Ovary (tissue), 9 donors: Measurements from ENCODE around the gene ASCL2. TPM values are rescaled to one million over a fixed set of nuclear protein-coding genes. Genes with fewer than 3 reads are reported as not detected.
A peak's percentile ranks its signal among the peaks of the same experiment; 100 is the strongest.

Source experiments
- DNase-seq, 5 donors: peaks; one replicate each; pipeline ENCODE4 v3.0.0-alpha.2; 2019 to 2020
- H3K27ac ChIP-seq, 2 donors: fragments of 200-600 bp; one replicate each; pipeline versions ENCODE4 v1.5.1 to v1.8.0; 2019 to 2022
- H3K27me3 ChIP-seq: fragments of 200-600 bp; one replicate; pipeline ENCODE4 v1.8.0; 2022
- H3K36me3 ChIP-seq: fragments of 200-600 bp; sonication (generic); one replicate; pipeline ENCODE4 v1.5.1; 2019
- H3K4me1 ChIP-seq: one replicate; pipeline ENCODE4 v1.8.1; 2013; ENCODE audit warnings: mild to moderate bottlenecking, moderate library complexity; ENCODE audit not compliant: insufficient read depth
- H3K4me3 ChIP-seq: fragments of 200-600 bp; sonication (generic); one replicate; pipeline ENCODE4 v1.5.1; 2017
- H3K9me3 ChIP-seq, 2 donors: fragments of 200-600 bp in 1 of 2; sonication (generic) in 1 of 2; one replicate each; pipeline versions ENCODE4 v1.5.1 to v1.8.1; 2013 to 2019; ENCODE audit warnings: mild to moderate bottlenecking in 1 of 2, moderate library complexity in 1 of 2
- CTCF ChIP-seq, 3 donors: fragments of 450-650 bp in 2 of 3; fragments of 200-600 bp in 1 of 3; IDR thresholded peaks; one replicate each; pipeline versions ENCODE4 v1.5.1 to v1.8.0; 2016 to 2022; ENCODE audit warnings: antibody characterized with exemption in 3 of 3, mild to moderate bottlenecking in 1 of 3
- EP300 ChIP-seq: sonication (generic); formaldehyde crosslinking; IDR thresholded peaks from one replicate; pipeline ENCODE4 v1.6.1; 2017; ENCODE audit warnings: antibody characterized with exemption
- POLR2A ChIP-seq: fragments of 450-650 bp; IDR thresholded peaks from one replicate; pipeline ENCODE4 v1.6.1; 2017; ENCODE audit warnings: antibody characterized with exemption, mild to moderate bottlenecking, moderate library complexity
- WGBS, 3 donors: extraction: QIAGEN DNeasy Blood & Tissue Kit in 1 of 3; methylation state at CpG; one replicate each; pipeline versions ENCODE4 v1.1.5 to v1.1.7; 2013 to 2017; 5-methylcytosine and 5-hydroxymethylcytosine counted together
- intact Hi-C, 4 donors: fragments of 100-400 bp; cut with DNase I; formaldehyde crosslinking; loops; one replicate each; pipeline versions ENCODE4 v1.11.0 to v1.15.1; 2022 to 2023
- polyA plus RNA-seq, 2 donors: library from polyadenylated mRNA; stranded (reverse); fragments of 200-250 nt in 1 of 2; fragments of 350-450 nt in 1 of 2; fragmentation: Illumina TruSeq in 1 of 2; extraction: RNeasy Lipid Tissue Mini Kit (QIAGEN cat#74804) in 1 of 2; gene quantifications; one replicate each; pipeline ENCODE4 v1.2.3, GENCODE V29; 2013 to 2014
- total RNA-seq, 7 donors: library from RNA; depleted of rRNA in 2 of 7; stranded (reverse); fragments of >200 nt in 2 of 7; fragmentation: NEBNext Ultra II Directional in 3 of 7; extraction: Animal tissue kit (Norgen Biotek cat#: 25700) in 3 of 7; gene quantifications; one replicate each; pipeline versions ENCODE4 v1.1.0 to v1.2.4, GENCODE V29; 2016 to 2023
- donor health status: DM: no; HTN: no; CAD: no; lungs with moderate emphysema.
- donor health status: DM: no; HTN: no; CAD: no.
- donor health status: Bipolar disorder and iron deficiency.
- donor health status: DM: yes; HTN: yes; CAD: no.
- donor health status: DM: no; HTN: no; CAD: no.
- donor health status: DM: yes; HTN: yes; CAD: no.

The ASCL2 gene
- total and polyA plus RNA-seq, 9 donors: 0.10 to 1.3 (median 0.24) TPM

GRCh38 chr11:2273311-2273710 is 2.9 kb upstream of the ASCL2 start:
- DNase-seq: peak in 1 of 5 donors; percentile 4
- H3K27me3 ChIP-seq: peaks cover 4% of the 10 kb centered on the region
- intact Hi-C loops: no loop called here
- peaks cover 11% of the 10 kb centered on the region for H3K4me1 ChIP-seq
- no peak overlapping the region for H3K27ac ChIP-seq
- H3K36me3 ChIP-seq: no peaks in the 10 kb centered on the region
- WGBS, 3 donors: 87 to 90% (median 89%) methylated on average over 15 of the region's 15 CpGs
- no peak for TF ChIP-seq EP300
- no peaks in the 10 kb centered on the region for H3K9me3 ChIP-seq
- H3K4me3 ChIP-seq: no peak overlapping the region

- Histone ChIP-seq H3K36me3 (no peaks in the 10 kb centered on the region), H3K27ac (no peak overlapping the region), H3K4me3 (no peak overlapping the region), H3K27me3 (peaks cover 4% of the 10 kb centered on the region), H3K4me1 (peaks cover 10% of the 10 kb centered on the region), H3K9me3 (no peaks in the 10 kb centered on the region)
- DNase-seq: peak in 2 of 5 donors; percentile 10 to 13
- no peak for TF ChIP-seq POLR2A
- no peak for TF ChIP-seq CTCF (IDR thresholded peaks at IDR 0.05)
- no peak for TF ChIP-seq EP300
- 85 to 92% (median 85%) methylated on average over 7 of the region's 7 CpGs for WGBS, 3 donors
- intact Hi-C loops: no loop called here
These were observed 2.5 kb upstream of the ASCL2 start for GRCh38 chr11:2272946-2273280.

- TF ChIP-seq CTCF (IDR thresholded peaks at IDR 0.05): no peak
- no peak for TF ChIP-seq EP300
- TF ChIP-seq POLR2A: no peak
- DNase-seq: peak in 4 of 5 donors; percentile 8 to 25 (median 10)
- 85 to 89% (median 85%) methylated on average over 21 of the region's 21 CpGs for WGBS, 3 donors
- Histone ChIP-seq H3K9me3 (no peaks in the 10 kb centered on the region), H3K4me3 (no peak overlapping the region), H3K27me3 (peaks cover 4% of the 10 kb centered on the region), H3K27ac (no peak overlapping the region), H3K4me1 (peaks cover 7% of the 10 kb centered on the region), H3K36me3 (no peaks in the 10 kb centered on the region)
- intact Hi-C loops: no loop called here
These were observed 2.0 kb upstream of the ASCL2 start for GRCh38 chr11:2272228-2272945.

- WGBS, 3 donors: 16 to 36% (median 22%) methylated on average over 36 to 45 of the region's 45 CpGs
- H3K36me3 ChIP-seq: no peaks in the 10 kb centered on the region
- H3K4me3 ChIP-seq: no peak overlapping the region
- H3K4me1 ChIP-seq: peaks cover 5% of the 10 kb centered on the region
- H3K9me3 ChIP-seq: no peaks in the 10 kb centered on the region
- H3K27me3 ChIP-seq: peaks cover 4% of the 10 kb centered on the region
- H3K27ac ChIP-seq: no peak overlapping the region
- intact Hi-C loops: no loop called here
- no peak for TF ChIP-seq EP300
- no peak for TF ChIP-seq CTCF (IDR thresholded peaks at IDR 0.05)
- no peak for TF ChIP-seq POLR2A
- DNase-seq: peak in 4 of 5 donors; percentile 6 to 21 (median 10)
These were observed 1.2 kb upstream of the ASCL2 start for GRCh38 chr11:2271327-2272227.

GRCh38 chr11:2271077-2271326 is 614 bp upstream of the ASCL2 start:
- Histone ChIP-seq H3K36me3 (no peaks in the 10 kb centered on the region), H3K9me3 (no peaks in the 10 kb centered on the region), H3K4me3 (no peak overlapping the region), H3K27ac (no peak overlapping the region), H3K4me1 (peaks cover 5% of the 10 kb centered on the region), H3K27me3 (peaks cover 4% of the 10 kb centered on the region)
- 1 to 2% (median 2%) methylated on average over 18 to 28 of the region's 28 CpGs for WGBS, 3 donors
- TF ChIP-seq CTCF (IDR thresholded peaks at IDR 0.05): no peak
- TF ChIP-seq POLR2A: no peak
- TF ChIP-seq EP300: no peak
- peak in 1 of 5 donors; percentile 5 for DNase-seq
- intact Hi-C loops: no loop called here
